Activated CD8-positive, alpha-beta memory T cell treated with anti-CD3 and anti-CD28 coated beads for 36 hours (primary cell): Measurements from ENCODE around the gene INMT. TPM values are rescaled to one million over a fixed set of nuclear protein-coding genes. Genes with fewer than 3 reads are reported as not detected.

Source experiments
- CTCF ChIA-PET: fragments of 350-600 bp; sonication (Branson Sonifier 250); formaldehyde crosslinking; loops from one replicate; lab custom pipeline; 2021; ENCODE audit warnings: antibody characterized with exemption; lab: Charles Lee
- POLR2A ChIA-PET: fragments of 350-600 bp; sonication (Branson Sonifier 250); formaldehyde crosslinking; loops from one replicate; lab custom pipeline; 2021; ENCODE audit warnings: antibody characterized with exemption; lab: Charles Lee
- total RNA-seq, 2 experiments: library from RNA; stranded (reverse); gene quantifications; one replicate each; pipeline ENCODE4 v1.2.3, GENCODE V29; 2021

The INMT gene
- total RNA-seq, 2 experiments from 2014 or later = not detected

DNA sequence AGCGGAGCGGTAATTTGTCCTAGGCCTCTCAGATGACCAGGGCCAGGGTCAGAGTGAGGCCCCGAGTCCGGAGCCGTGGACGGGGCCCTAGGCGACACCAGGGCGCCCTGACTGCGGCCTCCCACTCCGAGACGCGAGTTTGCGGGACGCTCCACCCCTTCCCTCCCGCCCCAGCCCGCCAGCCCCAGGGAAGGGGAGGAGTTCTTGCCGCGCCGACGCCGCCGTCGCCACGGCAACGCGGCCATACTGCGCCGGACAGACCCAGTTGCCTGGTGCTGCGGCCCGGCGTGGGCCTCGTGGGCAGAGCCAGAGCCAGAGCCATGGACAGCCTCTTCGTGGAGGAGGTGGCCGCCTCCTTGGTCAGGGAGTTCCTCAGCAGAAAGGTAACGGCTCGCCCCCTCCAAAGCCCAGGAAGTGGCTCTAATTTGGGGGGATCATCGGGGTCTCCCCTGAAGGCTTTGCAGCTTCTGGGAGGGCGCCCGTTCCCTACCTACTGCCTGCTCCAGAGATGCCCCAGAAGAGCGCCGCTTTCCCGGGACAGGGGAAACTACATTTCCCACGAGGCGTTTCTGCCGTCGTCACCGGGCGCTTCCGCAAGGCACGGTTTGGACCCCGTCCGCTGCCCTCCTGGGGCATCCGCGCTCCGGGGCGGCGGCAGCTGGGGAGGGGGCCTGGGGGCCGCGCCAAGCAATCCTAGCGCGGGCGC lies 19.4 kb downstream of the INMT start, which contains the start of gene MINDY4:
Gene MINDY4 (plus strand): TSS at position 244 of the 706 bp plus-strand sequence. CDS start 77 bp downstream, at position 321.
- POLR2A ChIA-PET = no interaction called here

GRCh38 chr7:30771880-30772425 lies 20.0 kb downstream of the INMT start:
- CTCF ChIA-PET = no interaction called here

More for the DNA sequence above, 19.4 kb downstream of the INMT start, which contains the start of gene MINDY4:
- CTCF ChIA-PET = interaction anchor here (1.9 kb wide), 1 partner anchor 31 kb away, joined by 7 read pairs; no protein-coding TSS in a partner anchor

DNA sequence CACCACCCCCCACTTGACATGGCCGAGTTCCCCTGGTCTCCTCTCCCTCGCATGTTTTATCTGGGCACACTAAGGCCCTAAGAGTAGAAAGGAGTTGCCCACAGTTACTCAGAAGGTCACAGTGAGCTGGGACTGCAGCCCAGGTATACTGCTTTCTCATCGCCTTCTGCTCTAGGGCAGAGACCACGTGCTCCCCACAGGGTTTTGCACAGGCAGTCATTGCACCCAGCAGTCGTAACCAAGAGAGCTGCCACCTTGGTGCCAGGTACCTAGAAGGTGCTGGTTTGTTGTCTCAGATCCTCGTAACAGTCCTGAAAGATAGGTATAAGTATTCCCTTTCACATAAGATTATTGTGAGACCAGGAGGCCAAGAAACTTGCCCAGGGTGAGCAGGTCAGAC lies 21.0 kb downstream of the INMT start:
- POLR2A ChIA-PET = no interaction called here
- CTCF ChIA-PET = interaction anchor here (1.1 kb wide), 1 partner anchor 147 kb away, joined by 3 read pairs; no protein-coding TSS in a partner anchor

More at GRCh38 chr7:30771880-30772425, 20.0 kb downstream of the INMT start:
- POLR2A ChIA-PET = no interaction called here

DNA sequence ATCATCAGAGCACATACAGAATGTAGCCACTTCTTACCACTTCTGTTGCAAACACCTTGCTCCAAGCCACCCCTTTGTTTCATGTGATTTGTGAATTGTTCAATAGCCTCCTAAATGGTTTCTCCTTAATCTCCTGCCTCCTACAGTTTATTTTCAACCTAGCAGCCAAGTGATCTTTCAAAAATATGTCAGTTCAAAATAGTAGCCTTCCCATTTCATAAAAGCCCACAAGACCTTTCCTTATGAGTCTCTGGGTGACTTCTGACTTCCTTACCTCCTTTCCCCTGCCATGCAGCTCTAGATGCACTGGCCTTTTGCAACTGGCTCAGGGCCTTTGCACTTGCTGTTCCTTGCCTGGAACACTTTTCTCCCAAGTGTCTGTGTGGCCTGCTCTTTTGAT lies 24.1 kb downstream of the INMT start:
- CTCF ChIA-PET = no interaction called here
- POLR2A ChIA-PET = no interaction called here

DNA sequence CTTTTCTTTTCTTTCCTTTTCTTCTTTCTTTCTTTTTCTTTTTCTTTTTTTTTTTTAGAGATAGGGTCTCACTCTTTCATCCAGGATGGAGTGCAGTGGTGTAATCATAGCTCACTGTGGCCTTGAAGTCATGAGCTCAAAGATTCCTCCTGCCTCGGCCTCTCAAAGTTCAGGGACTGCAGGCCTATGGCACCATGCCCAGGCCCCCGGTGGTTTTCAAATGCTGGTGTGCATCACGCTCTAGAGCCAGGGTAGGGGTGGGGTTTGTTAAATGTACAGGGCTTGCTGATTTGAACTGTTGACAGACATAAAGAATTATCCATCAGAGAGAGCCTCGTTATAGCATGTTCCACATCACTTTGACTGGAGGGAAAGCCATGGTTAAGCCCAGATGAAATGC lies 25.0 kb downstream of the INMT start:
- ChIA-PET CTCF (interaction anchor here (0.6 kb wide), 1 partner anchor 1167 kb away, joined by 3 read pairs; no protein-coding TSS in a partner anchor), POLR2A (no interaction called here)

GRCh38 chr7:30778255-30779025 lies 26.5 kb downstream of the INMT start:
- POLR2A ChIA-PET = no interaction called here
- CTCF ChIA-PET = no interaction called here

DNA sequence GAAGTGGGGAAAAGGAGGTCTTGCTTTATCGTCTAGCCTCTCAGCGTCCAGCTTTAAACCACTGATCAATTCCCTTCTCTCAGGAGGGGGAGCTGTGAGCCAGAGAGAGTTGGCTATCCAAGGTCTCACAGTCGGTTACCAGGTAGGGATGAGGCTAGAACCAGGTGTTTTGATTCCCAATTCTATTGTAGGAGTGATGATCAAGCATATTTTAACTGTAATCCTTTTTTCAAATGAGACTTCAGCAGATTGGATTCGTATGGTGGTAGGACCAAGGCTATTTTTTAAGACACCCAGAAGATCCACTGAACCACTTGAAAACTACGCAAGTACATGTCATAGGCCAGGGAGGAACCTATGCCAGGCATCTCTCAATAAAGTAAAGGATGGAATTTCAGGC lies 27.6 kb downstream of the INMT start:
- CTCF ChIA-PET = no interaction called here
- POLR2A ChIA-PET = no interaction called here

- ChIA-PET POLR2A (no interaction called here), CTCF (no interaction called here)
Measured at GRCh38 chr7:30780941-30781340, 29.0 kb downstream of the INMT start.

DNA sequence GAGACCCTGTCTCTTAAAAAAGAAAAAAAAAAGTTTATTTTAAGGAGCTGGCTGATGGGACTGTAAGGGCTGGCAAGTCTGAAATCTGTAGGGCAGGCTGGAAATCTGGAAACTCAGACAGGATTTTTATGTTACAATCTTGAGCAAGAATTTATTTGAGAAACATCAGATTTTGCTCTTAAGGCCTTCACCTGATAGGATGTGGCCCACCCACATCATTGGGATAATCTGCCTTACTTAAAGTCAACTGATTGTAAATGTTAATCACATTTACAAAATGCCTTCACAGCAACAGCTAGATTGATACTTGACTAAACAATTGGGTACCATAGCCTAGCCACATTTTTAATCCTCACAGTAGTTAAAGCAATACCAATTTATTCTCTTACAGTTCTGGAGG lies 30.8 kb downstream of the INMT start:
- ChIA-PET POLR2A (no interaction called here), CTCF (no interaction called here)

DNA sequence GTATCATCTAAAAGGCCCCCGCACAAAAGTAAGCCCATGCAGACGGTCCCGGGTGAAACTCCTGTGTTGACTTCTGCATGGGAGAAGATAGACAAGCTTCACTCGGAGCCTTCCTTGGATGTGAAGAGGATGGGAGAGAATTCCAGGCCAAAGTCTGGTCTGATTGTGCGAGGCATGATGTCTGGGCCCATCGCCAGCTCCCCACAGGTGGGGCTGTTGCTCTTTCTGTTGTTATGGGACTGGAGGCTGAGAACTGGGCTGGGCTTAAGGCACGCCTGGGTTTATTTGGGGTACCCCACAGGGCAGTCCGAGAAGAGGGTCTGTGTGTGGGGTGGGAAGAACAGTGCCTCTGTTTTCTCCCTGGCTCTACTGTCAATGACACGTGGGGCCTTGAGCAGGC lies 33.9 kb downstream of the INMT start:
- CTCF ChIA-PET = no interaction called here
- POLR2A ChIA-PET = no interaction called here

DNA sequence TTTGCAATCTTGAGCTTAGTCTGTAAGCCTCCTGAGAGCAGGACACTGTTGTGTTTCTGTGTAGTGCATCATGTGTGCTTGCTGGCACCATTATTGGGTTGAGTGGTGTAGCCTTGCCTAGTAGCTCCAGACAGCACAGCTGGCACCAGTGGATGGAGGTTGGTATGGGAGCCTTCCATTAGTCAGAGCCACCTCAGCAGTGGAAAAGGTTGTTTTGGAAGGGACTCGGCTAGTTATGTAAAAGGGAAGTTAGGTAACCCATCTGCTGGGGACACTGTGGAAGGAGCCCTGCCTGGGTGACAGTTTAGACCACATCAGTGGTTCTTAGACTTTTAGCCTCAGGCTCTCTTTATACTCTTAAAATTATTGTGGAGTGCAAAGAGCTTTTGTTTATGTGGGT lies 35.6 kb downstream of the INMT start:
- ChIA-PET POLR2A (no interaction called here), CTCF (no interaction called here)

GRCh38 chr7:30788640-30789333 lies 36.9 kb downstream of the INMT start:
- POLR2A ChIA-PET = no interaction called here
- CTCF ChIA-PET = no interaction called here

DNA sequence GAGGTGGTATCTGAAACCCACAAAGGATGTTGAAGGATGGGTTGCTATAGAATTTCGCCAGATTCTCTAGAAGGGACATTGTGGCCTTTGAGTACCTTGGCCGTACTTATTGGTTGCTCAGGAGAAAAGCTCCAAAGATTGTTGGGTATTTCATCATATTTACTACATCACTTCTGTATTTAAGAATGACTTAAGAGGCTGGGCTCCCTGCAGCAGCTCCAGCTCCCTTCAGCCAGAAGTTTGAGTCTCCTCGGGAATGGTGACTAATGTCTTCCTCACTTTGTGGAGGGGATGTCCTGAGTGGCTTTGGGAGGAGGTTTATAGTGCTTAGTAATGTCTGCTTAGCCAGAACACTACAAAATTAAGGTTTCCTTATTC lies 37.4 kb downstream of the INMT start:
- POLR2A ChIA-PET = no interaction called here
- CTCF ChIA-PET = no interaction called here

GRCh38 chr7:30790356-30790755 lies 38.4 kb downstream of the INMT start:
- ChIA-PET CTCF (interaction anchor here (1.5 kb wide), 1 partner anchor 193 kb away, joined by 3 read pairs; no protein-coding TSS in a partner anchor), POLR2A (no interaction called here)

- POLR2A ChIA-PET = no interaction called here
- CTCF ChIA-PET = interaction anchor here (1.5 kb wide), 1 partner anchor 193 kb away, joined by 3 read pairs; no protein-coding TSS in a partner anchor
Measured at GRCh38 chr7:30791114-30791513, 39.2 kb downstream of the INMT start.

GRCh38 chr7:30795161-30795948 lies 43.4 kb downstream of the INMT start:
- POLR2A ChIA-PET = no interaction called here
- CTCF ChIA-PET = interaction anchor here (1.3 kb wide), 1 partner anchor 143 kb away, joined by 3 read pairs; no protein-coding TSS in a partner anchor

DNA sequence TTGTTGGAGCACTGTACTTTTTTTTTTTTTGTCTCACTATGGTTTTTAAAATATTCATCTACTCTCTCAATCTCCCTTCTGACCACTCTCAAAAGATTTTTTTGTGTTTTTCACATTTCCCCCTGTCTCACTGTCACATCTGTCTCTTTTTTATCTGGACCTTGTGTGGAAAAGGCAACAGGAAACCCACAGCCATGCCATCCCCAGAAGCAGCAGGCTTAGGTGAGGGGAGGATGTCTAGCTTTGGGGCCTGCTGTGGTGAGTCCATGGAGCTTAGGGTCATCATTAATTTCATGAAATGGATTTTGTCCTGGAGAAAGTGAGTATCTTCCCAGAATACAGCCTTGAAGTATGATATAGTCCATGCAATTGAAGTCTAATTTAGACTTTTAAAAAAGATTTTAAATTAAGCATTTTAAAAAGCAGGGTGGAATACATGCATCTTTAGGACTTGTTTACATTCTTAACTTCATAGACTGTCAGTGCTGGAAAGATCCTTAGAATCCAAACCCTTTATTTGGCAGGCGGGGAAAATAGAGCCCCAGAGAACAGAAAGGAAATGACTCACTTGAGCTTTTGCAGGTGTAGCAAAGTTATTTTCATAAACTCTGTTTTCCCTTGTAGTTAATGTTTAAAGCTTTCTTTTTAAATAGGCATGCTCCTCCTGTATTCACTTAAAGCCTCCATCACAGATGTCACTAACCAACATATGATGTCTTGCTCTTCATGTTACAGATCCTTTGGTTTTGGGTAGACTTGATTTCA lies 44.4 kb downstream of the INMT start:
- ChIA-PET POLR2A (no interaction called here), CTCF (interaction anchor here (1.3 kb wide), 1 partner anchor 142 kb away, joined by 3 read pairs; no protein-coding TSS in a partner anchor)
